Stromal cell of bone marrow (primary cell): ENCODE data around the gene TGFB1I1.
"Not testable (repeated sequence)": the region's sequence is repeated elsewhere in the genome, so short reads cannot be mapped to it uniquely, and the experiment has no call there.

Experiments used
- DNase-seq: peaks from one replicate; pipeline ENCODE4 v3.0.0-alpha.2; 2012; ENCODE audit warnings: low read depth

Gene TGFB1I1

DNA sequence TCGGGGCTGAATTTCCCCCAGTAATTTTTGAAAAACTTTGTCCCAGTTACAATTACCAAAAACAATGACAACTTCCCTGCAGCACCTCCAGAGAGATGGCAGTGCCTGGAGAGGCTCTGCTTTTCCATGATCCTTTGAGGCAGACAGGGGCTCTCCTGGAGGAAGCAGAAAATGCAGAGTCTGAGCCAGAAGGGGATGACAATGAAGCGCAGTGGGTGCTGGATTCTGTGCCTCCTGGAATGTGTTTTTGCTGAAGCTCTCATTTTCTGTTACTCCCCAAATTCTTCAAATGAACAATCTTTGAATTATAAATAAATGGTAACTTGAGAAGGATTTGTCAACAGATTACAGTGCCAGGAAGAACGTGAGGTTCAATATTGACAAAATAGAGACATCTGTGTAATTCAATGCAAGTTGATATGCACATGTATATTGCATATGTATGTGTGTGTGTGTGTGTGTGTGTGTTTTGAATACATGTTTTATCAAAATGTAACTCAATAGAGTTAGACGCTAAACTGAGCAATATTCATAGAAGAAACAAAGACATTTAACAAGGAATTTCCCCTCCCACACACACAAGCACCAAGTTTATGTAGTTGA lies 45.9 kb downstream of the TGFB1I1 start:
- no peak for DNase-seq

DNA sequence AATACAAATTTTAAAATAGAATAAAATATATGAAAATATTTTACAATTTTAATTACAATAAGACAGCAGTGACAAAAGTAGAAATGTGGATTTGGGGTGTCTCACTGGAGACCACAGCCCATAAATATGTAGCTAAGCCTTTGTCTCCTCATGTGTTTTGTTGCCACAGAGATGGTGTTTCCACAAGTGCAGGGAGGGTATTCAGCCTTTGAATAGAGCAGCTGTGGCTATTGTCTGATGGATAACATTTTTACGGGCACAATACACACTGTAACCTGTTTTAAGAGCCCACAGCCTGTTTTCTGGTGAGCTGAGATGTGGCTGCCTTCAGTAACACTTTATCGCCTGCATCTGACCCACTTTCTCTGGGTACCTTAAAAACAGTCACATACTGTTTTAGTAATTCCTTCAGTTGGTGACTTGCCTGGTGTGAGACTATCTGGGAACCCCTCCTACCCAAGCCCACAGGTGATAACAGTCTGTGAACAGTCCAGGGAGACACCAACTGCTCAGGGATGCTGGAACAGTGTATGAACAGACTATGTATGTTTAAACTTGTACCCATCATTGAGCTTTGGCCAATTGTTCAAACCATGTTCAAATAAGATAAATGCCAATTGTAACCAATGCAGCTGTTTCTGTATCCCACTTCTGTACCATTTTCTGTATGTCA lies 47.9 kb downstream of the TGFB1I1 start:
- no peak for DNase-seq

DNA sequence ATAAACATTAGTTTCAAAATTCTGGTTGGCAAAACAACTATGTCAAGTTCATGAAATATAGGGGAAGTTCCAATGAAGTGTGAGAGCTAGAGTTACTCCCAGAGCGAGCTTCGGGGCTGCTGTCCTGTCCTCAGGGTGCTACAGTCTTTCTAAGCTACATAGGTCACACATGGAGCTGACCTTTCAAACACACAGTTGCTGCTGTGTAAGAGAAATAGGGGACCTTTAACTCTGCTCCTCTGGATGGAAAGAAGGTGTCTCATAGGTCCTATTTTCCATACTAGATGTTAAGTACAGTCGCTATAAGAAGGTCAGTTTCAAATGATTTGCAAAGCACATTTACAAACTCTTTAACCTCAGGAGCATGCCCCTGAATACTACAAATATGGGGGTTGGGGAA lies 49.4 kb downstream of the TGFB1I1 start:
- no peak for DNase-seq

DNA sequence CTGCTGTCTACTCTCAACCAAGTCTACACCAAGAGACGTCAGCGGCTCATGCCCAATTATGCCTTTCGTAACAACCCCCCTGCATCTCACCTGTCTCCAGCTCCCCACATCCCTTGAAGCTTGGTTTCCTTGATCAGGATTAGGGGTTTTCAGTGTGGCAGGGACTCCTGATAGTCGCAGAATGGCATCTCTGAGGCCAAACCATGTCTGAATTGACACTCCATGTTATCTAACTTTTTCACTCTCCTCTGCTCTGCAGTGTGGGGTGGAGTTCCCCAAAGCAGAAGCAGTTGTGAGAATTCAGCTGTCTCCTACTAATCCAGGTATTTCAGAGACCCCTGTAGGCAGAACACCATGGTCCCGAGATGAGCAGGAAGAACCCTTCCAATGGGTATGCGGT lies 50.1 kb downstream of the TGFB1I1 start:
- no peak for DNase-seq

DNA sequence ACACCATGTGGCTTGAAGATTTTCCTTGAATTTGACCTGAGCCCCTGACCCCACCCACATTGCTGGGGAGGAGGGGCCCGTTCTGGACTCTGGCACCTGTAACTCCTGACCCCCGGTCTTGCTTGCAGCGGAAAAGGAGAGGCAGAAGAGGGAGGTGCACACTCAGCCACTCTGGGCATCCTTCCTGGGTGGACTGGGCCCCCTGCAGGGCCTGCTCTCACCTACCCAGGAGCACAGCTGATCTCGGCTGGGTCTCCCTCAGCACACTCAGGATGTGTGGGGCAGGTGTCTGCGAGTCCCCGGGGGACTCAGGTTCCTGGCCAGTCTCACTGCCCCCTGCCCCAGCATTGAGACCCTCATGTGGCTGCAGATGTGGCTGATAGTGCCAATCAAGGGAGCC lies 51.8 kb downstream of the TGFB1I1 start:
- not testable (repeated sequence) for DNase-seq

DNA sequence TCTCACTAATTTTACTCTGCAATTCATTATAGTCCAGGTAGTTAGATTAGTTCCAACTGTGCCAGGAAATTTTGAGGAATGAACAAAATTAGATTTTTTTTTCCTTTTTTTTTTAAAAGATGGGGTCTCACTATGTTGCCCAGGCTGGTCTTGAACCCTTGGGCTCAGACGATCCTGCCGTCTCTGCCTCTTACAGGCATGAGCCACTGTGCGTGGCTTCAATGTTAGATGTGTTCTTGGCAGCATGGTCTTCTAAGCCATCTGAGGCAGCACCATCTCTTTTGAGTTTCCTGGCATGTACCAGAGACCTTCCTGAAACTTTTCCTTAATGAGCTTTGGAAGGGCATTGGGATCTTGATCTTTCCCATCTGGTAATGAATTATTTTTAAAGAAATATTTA lies 53.2 kb downstream of the TGFB1I1 start:
- DNase-seq, result no peak
